HG03064 (cell line): Measurements from ENCODE around the gene GDPD3.
A peak's percentile ranks its signal among the peaks of the same experiment; 100 is the strongest.

Experiments
- ATAC-seq: cut with Tn5 transposase; IDR thresholded peaks from one replicate; pipeline ENCODE4 v1.9.1; 2021; ENCODE audit warnings: low read depth; ENCODE audit not compliant: unreplicated experiment

GDPD3 gene

DNA sequence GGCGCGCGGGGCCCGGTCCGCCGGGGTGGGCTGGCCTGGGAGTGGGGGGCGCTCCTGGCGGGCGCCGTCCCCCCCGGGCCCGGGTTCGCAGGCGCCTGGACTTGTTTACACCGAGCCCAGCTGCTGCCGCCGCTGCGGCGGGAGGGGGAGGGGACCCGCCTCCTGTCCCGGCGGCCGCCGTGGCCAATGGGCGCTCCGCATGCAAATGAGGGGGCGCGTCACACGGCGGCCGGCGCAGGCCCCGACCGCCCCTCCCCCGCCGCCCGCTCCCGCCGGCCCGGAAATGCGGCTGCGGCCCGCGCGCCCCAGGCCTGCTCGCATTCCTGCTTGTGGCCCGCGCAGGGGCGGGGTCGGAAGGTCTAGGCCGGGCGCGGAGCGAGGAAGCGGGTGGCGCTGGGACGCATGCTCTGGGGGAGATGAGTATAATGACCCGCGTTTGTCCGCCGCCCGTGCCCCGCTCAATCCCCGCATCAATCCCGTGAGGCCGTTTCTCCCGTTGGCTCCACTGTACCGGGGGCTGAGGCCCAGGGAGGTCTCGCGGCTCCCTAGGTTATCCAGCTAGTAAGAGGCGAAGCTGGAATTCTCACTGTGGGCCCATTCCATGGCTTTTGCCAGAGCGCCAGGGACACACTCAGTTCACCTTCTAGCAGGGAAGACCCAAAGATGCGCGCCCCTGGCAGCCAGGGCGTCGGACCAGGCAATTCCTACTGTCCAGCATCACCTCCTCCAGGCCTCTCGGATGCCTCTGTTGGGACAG is 17.1 kb downstream of the GDPD3 start, which contains the start of gene YPEL3:
TSS of gene YPEL3 (minus strand) at position 109 of the 757 bp plus-strand sequence. CDS start 731 bp downstream, outside the sequence.
- ATAC-seq = peak; percentile 38

- no peak for ATAC-seq
These were observed 17.9 kb downstream of the GDPD3 start for GRCh38 chr16:30095166-30096078.

GRCh38 chr16:30094541-30095165 is 18.7 kb downstream of the GDPD3 start:
- ATAC-seq = no peak

DNA sequence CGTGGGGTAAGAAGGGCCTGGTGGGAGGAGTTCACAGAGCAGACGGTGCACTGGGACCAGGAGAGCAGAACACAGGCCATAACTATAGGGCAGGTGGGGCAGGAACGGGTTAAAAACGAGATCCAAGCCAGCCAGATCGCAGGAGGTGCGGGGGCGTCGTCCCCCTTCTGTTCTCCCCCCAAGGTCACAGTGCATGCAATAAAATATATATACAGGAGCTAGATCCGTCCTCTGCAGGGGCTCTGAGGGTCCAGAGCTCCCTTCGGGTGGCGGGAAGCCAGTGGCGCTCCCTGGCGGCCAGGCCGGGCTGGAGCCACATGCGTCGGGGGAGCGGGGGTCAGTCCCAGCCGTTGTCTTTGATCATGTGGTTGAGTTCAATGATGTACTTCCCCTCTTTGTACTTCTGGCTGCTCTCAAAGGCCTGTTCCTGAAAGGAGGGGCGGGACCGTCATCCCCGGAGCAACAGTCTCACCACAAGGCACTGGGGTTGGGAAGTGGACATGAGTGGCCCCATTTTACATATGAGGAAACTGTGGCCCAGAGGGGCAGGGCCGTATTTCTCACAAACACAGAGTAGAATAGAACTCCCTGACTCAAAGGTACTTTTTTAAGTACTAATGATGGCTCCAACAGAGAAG is 20.8 kb downstream of the GDPD3 start:
- no peak for ATAC-seq

DNA sequence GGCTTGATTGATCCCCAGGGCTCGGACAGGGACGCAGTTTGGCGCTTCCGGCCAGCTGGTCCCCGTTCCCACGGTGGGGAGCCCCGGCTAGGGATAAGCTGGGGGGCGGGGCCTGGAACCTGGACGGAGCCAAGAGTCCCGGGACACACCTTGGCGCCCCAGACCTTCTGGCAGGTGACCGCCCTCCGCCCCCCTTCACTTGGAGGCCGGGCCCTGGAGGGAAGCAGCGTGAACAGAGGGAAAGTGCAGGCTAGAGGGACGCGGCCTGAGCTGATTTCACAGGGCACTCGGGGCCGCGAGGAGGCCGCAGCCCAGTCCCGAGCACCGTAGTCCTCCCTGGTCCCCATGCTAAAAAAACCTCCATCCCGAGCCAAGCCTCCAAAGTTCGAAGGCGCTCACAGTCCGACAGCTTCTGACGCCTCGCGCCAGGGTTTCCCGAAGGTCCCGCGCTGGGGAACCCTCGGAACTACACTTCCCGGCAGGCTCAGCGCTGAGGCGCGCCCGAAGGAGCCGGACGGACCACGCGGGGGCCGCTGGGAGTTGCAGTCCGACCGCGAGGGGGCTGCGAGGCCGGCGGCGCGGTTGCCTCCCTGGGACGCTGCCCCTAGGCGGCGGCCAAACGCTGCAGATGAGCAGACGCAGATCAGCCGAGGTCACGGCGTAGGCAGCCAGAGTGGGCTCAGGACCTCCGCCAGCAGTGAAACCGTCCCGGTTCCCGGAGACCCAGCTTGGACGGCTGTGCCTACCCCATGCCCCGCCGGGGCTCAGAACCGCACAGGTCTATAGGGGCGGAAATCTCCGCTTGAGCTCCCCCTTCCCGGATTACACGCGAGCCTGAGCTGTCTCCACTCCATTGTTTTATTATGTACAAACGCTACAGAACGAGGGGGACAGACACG is 21.6 kb downstream of the GDPD3 start, which contains the start of gene TBX6:
TSS of gene TBX6 (minus strand) at position 451 of the 899 bp plus-strand sequence. CDS start 731 bp downstream, outside the sequence.
- ATAC-seq = peak; percentile 43

GRCh38 chr16:30090610-30091331 is 22.6 kb downstream of the GDPD3 start:
- no peak for ATAC-seq

DNA sequence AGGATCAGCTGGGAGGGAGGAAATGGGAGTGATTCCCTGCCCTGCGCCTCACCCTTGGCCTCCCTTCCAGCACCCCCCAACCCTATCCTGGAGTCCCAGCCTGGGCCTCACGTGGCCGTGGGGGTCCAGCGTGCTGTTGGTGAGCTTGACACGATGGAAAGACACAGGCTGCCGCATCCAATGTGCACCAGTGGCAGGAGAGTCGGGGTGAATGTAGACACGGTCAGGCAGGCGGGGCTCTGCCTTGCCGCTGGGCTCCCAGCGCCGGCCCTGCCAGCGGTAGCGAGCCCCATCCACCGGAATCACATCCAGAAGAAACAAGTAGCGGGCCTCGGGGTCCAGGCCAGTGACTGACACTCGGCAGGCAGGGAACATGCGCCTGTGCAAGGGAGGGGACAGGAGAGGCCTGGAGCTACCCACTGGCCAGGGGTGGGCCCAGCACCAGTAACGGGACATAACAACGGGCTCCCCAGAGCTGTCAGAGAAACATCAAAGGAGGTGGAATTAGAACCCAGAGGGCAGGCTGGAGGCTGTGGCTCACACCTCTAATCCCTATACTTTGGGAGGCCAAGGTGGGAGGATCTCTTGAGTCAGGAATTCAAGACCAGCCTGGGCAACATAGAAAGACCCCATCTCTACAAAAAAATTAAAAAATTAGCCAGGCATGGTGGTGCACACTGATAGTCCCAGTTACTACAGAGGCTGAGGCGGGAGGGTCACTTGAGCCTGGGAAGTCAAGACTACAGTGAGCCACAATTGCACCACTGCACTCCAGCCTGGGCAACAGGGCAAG is 24.3 kb downstream of the GDPD3 start:
- ATAC-seq = no peak

DNA sequence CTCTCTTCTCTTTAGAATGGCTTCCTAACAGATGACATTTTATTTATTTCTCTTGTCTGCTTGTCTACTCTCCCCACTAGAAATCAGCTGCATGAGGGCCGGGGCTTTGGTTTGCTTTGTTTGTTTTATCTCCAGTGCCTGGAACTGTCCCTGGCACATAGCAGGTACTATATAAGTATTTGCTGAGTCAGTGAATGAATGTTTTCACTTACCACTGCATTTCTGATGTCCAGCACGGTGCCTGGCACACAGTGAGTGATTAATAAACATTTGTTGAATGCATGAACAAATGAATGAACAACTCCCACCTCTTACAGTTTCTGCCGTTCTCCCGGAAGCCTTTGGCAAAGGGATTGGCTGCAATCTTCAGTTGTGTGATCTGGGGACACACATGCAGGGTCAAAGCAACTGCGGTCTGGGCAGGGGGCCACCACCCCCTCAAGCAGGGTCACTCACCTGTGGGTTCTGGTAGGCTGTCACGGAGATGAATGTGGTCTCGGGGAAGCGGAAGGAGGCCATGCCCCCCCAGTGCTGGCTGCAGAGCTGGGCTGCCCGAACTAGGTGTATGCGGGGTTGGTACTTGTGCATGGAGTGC is 25.0 kb downstream of the GDPD3 start:
- ATAC-seq = no peak

DNA sequence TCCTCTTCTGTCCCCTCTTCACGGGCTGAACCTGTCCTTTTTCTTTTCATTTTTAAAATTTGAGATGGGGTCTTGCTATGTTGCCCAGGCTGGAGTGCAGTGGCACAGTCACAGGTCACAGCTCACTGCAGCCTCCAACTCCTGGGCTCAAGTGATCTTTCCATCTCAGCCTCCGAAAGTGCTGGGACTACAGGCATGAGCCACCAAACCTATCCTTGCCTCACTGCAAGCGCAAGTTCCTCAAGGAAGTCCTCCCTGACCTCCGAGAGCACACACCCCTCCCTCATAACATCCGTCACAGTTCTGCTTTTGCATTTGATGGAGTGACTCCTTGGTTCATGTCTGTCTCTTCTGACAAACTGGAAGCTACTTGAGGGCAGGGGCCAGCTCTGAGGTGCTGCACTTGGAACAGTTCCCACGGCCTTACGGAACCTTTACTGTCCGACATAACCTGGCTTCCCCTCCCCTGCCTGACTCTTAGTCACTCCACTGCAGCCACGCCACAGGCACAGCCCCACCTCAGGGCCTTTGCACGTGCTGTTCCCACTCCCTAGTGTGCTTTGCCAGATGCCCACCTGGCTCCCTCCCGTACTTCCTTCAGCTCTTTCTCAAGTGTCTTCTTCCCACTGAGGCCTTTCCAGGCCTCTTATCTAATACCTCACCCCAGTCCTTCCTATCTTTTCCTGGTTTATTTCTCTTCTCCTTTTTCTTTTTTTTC is 26.0 kb downstream of the GDPD3 start:
- no peak for ATAC-seq

DNA sequence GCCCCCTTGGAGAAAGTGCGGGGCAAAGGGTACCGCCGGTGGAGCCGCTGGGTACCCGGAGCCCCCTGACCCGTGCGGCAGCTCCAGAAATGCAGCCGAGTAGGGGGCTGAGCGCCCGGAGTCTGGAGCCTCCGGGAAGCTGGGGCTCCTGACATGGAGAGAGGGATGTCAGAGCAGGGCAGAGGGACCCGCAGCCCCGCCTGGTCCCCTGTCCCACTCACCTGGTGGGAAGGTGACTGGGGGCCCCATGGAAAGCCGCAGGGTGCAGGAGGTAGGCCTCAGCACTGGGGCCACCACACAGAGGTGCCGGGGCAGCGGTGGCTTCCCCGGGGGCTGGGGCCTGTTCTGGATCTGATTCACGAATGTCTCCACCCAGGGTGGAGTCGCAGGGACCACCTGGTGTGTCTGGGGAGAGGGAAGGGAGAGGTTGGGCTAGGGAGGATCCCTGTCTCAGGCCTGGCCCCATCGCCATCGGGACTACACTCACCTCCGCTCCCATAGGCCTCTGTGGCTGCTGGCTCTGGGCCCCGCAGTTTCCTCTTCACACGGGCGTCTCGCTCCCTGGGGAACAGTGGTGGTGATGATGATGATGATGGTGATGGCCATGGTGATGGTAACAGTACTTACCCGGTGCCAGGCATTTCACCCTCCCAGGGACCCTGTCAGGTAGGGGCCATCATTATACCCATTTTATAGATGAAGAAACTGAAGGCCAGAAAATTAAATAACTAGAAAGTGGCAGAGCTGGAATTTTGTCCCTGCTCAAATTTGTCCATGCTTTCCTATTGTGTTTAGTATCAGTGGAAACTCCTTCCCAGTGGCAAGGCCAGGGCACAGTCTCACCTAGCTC is 26.8 kb downstream of the GDPD3 start:
- ATAC-seq = no peak

DNA sequence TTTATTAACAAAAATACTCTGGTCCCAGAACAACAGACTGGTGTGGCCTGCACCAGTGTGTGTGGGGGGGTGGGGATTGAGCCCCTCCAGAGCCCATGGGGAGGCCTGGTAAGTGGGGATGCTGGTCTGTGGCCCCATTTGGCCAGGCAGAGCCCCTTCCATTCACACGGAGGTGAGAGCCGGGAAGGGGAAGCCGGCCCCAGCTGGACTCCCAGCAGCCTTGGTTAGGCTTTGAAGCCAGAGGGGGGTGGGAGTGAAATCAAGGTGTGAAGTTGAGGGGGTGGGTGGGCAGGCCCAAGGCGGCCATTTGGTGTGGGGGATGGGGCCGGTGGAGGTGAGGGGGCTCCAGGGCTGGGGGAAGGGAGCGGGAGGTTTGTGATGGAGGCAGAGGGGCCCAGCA is 27.5 kb downstream of the GDPD3 start:
- no peak for ATAC-seq

DNA sequence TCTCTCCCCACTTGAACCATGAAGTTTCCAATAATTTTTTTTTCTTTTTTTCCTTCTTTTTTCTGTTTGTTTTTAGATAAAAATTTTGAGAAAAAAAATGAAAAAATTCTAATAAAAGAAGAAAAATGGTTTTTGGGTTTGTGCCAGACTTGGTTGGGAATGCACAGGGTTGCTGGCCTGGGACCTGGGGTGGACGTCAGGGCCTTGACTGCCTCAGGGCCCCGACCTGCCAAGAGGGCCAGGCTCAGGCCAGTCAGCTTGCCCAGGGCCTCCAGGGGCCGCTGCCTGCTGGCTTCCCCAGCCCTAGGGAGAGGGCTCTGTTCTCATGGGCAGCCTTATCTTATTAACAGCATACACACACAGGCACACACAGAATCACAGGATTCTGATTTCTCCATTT is 28.1 kb downstream of the GDPD3 start:
- no peak for ATAC-seq

DNA sequence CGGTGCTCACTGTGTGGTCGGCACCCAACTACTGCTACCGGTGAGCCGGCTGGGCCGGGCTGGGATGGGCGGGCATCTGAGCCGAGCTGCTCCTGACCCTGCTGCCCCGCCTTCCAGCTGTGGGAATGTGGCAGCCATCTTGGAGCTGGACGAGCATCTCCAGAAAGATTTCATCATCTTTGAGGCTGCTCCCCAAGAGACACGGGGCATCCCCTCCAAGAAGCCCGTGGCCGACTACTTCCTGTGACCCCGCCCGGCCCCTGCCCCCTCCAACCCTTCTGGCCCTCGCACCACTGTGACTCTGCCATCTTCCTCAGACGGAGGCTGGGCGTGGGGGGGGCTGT is 28.5 kb downstream of the GDPD3 start:
- no peak for ATAC-seq

GRCh38 chr16:30084096-30084815 is 29.1 kb downstream of the GDPD3 start:
- ATAC-seq = no peak

DNA sequence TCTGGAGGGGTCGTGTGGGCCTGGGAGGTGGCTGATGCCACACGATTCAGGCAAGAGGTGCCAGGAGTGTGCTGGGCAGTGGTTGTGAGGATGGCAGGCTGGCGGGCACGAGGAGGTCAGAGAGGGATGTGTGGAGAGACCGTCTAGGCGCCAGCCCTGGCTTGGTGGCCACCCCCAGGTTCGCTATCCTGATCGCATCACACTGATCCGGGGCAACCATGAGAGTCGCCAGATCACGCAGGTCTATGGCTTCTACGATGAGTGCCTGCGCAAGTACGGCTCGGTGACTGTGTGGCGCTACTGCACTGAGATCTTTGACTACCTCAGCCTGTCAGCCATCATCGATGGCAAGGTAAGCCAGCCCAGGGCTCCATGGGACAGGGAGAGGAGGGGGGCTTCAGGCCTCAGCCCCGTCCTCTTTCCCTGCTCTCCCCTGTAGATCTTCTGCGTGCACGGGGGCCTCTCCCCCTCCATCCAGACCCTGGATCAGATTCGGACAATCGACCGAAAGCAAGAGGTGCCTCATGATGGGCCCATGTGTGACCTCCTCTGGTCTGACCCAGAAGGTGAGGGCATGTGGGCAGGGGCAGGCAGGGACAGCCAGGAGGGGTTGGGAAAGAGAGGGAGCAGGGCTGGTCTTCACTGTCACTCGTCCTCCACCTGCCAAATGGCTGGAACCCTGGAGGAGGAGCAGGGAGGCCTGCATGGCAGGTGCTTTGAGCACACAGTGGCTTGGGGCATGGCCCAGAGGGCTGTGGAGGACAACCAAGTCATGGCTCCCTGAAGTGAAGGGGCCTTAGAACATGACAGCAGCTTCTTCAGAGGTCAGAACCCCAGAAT is 29.9 kb downstream of the GDPD3 start:
- no peak for ATAC-seq
